ENCODE data around the gene PRPF4.
A peak's percentile ranks its signal among the peaks of the same experiment; 100 is the strongest.

The PRPF4 gene

DNA sequence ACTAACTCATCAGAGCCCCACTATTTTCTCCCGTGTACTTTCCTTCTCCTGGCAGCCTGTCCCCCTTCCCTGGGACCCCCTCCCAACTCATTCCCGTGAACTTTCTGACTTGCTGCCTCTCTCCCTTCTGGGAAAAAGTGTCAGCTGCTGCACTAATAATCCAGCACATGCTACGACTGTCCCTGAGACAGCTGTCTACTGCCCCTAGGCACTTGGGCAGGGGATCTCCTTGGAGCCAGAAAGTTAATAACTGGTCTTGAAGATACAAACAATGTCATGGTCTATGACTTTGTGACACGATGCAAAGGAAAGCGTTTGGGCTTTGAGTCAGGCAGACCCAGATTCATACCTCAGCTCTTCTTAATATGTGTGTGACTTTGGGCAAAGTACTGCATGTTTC is 37.8 kb downstream of the PRPF4 start:
- DNase-seq: no peak

DNA sequence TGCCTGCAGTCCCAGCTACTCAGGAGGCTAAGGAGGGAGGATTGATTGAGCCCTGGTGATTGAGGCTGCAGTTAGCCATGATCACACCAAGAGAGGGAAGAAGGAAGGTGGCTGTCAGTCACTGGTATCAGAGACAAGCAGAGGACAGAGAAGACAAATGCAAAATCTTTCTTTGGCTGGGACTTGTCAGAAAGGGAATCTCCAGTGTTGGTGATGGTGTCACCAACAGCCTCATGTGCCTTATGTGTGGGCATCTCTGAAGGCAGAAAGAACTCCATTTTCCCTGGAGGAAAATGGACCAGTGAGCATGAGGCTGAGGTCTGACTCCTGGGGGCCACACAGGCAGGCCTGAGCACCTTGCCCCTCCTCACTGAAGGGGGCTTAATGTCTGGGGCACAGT is 39.8 kb downstream of the PRPF4 start:
- no peak for DNase-seq

DNA sequence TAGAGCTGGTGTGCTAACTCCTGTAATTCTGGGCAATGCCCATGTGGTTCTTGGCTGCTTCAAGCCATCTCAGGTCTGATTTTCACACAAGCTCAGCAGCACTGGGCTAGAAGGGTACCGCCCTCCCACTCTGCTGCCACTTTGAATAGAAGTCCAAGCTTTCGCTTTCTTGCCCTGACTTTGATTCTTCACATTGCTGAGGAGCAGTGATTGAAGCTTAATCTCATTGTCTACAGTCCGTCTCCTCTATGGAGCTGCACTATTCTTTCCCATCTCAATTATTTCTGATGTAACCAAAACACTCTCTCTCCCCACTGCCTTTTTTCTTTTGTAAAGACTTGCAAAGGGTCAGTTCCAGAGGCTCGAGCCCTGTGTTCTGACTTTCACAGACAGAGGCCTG is 40.6 kb downstream of the PRPF4 start:
- DNase-seq: no peak

DNA sequence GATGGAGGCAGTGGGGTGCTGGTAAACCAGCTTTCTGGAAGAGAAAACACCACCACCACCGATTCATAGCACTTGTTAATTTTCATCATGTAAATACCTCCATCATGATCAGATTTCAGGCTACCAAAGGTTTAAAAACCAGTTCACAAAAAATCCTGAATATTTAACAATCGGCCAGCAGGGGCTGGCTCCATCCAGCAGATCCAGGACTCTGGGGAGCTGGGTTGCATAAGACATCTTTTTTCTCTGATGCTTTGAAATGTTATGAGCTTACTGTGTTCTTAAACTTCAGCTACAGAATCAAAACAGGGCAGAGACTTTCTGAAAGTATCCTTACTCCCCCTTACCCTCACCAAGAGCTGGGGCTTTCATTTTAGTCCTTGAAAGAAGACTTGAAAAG is 42.3 kb downstream of the PRPF4 start:
- DNase-seq: no peak

DNA sequence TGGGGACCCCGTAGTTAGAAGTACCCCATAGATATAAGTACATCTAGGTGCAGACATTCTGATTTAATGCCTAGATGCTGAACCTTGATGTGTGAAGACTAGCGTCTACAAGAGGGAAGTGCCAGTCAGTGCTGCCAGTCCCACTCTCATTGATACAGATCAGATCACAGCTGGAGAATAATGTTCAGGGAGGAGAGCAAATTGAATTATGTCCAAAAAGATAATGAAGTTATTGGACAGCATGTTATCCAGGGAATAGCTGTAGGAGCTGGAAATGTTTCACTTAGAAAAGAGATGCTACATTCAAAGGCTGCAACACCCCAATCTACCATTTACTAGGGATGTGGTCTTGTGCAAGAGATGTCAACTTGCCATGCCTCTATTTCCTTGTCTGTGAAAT is 43.6 kb downstream of the PRPF4 start:
- no peak for DNase-seq

DNA sequence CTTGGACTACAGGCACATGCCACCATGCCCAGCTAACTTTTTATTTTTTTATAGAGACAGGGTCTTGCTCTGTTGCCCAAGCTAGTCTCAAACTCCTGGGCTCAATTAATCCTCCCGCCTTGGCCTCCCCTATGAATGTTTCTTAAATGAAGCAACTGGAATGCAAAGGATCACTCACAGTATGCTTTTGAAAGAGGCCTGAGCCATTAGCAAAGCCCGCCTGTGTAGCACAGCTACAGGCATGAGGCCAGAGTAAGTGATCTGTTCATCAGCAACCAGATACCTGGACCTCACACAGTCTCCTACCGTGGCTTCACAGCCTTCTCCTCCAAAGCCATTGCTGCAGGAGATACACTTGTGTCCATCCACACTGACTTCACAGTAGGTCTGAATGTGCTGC is 44.6 kb downstream of the PRPF4 start:
- DNase-seq: no peak

DNA sequence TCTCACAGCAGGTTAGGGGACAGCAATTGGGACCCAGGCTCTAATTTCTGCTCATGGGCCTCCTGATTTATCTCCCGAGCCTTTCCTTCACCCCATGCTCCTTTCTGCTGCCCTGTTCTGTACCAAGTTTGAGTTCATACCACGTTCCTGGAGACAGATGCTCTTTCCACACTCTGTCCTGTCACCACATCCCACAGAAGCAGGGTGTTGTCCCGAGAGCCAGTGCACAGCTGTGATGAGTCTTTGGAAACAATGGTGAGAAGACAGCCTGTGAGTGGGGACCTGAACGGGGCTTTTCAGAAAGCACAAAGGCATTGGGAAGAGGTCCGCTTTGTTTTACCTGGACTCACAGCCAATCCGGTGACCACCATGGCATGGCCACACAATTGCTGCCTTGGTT is 47.2 kb downstream of the PRPF4 start:
- DNase-seq: no peak

DNA sequence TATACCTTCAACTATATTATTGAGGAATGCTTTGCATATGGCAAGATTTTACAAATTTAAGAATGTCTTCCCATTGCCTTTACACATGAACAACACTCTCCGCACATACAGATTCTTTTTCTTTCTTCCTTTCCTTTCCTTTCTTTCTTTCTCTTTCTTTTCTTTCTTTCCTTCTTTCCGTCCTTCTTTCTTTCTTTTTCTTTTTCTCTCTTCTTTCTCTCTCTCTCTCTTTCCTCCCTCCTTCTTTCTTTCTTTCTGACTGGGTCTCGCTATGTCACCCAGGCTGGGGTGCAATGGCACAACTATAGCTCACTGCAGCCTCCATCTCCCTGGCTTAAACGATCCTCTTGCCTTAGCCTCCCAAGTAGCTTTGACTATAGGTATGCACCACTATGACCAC is 50.8 kb downstream of the PRPF4 start:
- no peak for DNase-seq

DNA sequence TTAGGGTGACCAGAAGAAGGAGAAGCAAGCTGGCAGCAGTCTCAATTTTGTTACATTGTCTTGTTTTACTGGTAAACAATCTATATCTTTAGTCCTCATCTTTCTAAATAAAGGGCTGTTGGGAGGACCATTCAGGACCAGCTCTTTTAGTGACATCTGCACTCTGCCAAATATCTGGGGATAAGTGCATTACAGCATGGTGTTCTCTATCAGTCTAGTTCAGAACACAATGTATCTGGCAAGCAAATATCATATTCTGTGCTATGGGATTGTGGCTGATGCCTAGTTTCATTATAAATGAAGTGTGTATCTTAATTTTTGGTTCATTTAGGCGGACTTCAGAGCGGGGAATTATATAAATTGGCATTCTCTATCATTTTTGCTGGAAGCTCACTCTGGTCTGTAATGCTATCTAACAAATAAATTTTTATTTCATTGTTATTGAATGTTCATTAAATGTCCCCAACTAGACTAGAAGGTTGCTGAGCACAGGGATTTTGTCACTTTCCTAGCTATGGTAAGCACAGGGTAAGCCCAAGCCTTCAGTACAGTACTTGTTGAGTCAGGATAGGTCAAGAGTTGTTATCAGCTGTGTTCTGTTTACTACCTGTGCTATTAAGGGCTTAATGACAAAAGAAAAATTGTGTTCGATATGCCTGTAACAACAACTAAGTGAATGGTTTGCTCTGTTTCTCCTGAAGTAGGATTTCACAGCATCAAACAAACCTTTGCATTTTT is 52.8 kb downstream of the PRPF4 start:
- DNase-seq: no peak

DNA sequence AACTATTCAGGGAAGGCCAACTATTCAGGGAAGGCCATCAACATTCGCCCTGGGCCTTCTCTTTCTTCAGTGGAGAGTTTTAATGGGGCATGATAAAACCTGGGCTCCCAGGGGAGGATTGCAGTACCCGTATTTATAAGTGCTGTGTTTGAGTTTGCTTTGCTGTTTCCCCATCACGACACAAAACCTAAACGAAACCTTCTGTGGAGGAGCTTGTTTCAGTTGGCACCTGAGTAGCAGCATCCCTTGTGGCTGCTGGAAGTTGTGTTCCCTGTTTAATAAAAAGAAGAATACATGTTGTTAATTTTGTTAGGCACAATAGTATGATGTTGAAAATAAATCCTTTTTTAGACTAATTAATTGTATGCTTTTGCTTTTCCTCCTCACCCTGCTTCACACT is 56.3 kb downstream of the PRPF4 start:
- no peak for DNase-seq

DNA sequence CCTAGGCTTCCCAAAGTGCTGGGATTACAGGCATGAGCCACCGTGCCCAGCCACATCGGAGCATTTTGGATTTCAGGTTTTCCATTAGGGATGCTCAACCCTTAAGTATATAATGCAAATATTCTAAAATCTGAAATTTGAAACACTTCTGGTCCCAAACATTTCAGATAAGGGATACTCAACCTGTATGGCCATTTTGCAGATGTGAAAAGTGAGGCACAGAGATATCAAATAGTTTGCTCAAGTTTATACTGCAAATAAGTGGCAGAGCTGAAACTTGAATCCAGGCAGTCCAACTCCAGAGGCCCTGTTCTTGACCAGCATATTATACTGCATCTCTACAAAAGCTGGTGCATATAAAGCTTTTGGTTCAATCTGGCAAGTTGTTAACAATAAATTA is 62.3 kb downstream of the PRPF4 start:
- DNase-seq: no peak

DNA sequence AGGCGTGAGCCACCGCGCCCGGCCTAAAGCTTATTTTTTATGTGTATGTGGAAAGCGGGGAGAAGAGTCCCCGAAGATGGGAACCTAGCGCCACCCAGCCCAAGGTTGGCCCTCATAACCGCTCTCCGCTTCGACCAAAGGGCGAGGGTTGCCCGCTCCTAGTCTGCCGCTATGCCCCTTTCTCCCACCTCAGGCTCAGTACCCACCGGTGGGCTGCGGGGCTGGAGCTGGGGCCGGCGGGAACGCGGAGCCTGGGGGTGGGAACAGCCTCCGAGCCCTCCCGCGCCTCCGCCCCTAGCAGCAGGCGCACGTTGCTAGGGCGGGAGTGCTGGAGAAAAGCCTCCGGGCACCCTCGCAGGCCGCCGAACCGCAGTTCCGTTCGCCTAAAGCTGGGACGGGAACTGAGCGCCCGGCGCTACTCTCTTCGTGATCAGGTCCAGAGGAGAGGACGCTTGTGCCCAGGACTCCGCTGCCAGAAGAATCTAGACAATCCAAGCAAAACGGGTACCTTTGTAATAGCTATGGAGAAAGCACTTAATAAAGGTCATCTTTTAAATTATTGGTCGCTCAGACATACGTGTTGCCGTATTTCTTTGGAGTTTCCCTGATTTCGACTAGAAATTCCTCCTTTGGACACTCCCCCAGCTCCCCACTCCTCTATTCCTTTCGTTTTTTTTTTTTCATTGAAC is 64.7 kb downstream of the PRPF4 start, which contains the start of gene WDR31:
TSS of gene WDR31 (minus strand) at position 265 of the 689 bp plus-strand sequence. CDS start 8,253 bp downstream, outside the sequence.
- peak; percentile 87 for DNase-seq

DNA sequence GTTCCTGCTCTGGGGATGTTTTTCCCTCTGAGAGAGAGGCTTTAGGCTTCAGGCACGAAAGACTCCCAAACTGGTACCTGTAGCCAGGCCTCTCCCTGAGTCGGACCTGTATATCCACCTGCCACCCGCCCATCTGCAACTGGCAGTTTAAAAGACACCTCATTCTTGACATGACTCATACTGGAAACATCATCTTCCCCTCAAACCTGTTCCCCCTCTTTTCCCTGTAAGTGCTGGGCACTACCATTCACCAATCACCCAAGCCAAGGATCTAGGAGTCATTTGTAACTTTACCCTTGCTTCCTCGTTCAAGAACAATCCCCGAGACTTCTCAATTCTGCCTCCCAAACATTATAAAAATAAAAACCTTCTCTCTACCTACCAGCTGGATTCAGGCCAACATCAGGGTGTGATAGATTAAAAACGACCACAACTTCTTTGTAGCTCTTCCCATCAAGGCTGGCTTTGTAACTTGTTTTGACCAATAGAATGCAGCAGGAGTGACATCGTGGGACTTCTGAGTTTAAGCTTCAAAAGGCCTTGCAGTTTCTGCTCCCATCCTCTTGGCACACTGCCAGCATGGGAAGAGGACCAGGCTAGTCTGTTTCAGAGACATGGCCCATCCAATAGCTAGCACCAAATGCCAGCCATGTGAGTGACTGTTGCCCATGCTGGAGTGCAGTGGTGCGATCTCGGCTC is 66.4 kb downstream of the PRPF4 start:
- DNase-seq: no peak
